GM12872 (cell line): Measurements from ENCODE around the gene TMEM203.

Experiments
- CTCF ChIP-seq: IDR thresholded peaks from 3 replicates; pipeline ENCODE4 v1.5.1; 2011; ENCODE audit warnings: low read depth, mild to moderate bottlenecking, low read length, moderate library complexity; ENCODE audit not compliant: insufficient read depth

The TMEM203 gene

GRCh38 chr9:137218212-137218753, 12.8 kb upstream of the TMEM203 start:
- TF ChIP-seq CTCF: no peak

GRCh38 chr9:137217276-137218211, 12.1 kb upstream of the TMEM203 start:
- TF ChIP-seq CTCF: no peak

- TF ChIP-seq CTCF: no peak
Observed at GRCh38 chr9:137216188-137216965, 10.9 kb upstream of the TMEM203 start.

- no peak for TF ChIP-seq CTCF
Observed at GRCh38 chr9:137215196-137215986, 9.9 kb upstream of the TMEM203 start.

GRCh38 chr9:137214620-137215019, 9.2 kb upstream of the TMEM203 start:
- no peak for TF ChIP-seq CTCF

GRCh38 chr9:137213160-137214060, 8.0 kb upstream of the TMEM203 start:
- 0 out of 3 replicates have a peak, but pooled peaks have one; percentile 15 for TF ChIP-seq CTCF
